ENCODE results near the gene RXRA. TPM values are rescaled to one million over a fixed set of nuclear protein-coding genes. Genes with fewer than 3 reads are reported as not detected.

RXRA gene
- total RNA-seq, 4 donors from 2014 or later = 39.4 to 81.3 (median 67.4) TPM

- Histone ChIP-seq H3K9me3 (no peaks in the 10 kb centered on the region), H3K27ac (no peak overlapping the region), H3K27me3 (no peaks in the 10 kb centered on the region), H3K36me3 (no peaks in the 10 kb centered on the region), H3K4me3 (replicated peaks in 1 of 3) (no peak overlapping the region), H3K4me1 (peaks cover 14 to 17% of the 10 kb centered on the region in 2 donors)
- intact Hi-C loops (cut with DNase I) = loop anchor here (10.0 kb wide), 1 partner anchor 183 kb away; no protein-coding TSS in a partner anchor
- TF ChIP-seq POLR2A (IDR thresholded peaks at IDR 0.05) = no peak
- TF ChIP-seq CTCF (IDR thresholded peaks at IDR 0.05) = no peak
- 94 to 95% methylated on average over 2 of the region's 2 CpGs for WGBS, 2 donors
- DNase-seq = no peak
Measured at GRCh38 chr9:134451700-134452458, 125.6 kb downstream of the RXRA start.

- no peak for TF ChIP-seq CTCF (IDR thresholded peaks at IDR 0.05)
- 93 to 96% methylated on average over 4 of the region's 4 CpGs for WGBS, 2 donors
- intact Hi-C loops (cut with DNase I) = loop anchor here (10.0 kb wide), 1 partner anchor 182 kb away; no protein-coding TSS in a partner anchor
Measured at GRCh38 chr9:134452728-134453127, 126.5 kb downstream of the RXRA start.

GRCh38 chr9:134453776-134454475 is 127.7 kb downstream of the RXRA start:
- no peak for DNase-seq
- H3K4me1 ChIP-seq = peaks cover 18 to 30% of the 10 kb centered on the region in 2 donors
- 87 to 89% methylated on average over 13 to 23 of the region's 23 CpGs for WGBS, 2 donors
- H3K36me3 ChIP-seq = no peaks in the 10 kb centered on the region
- no peak overlapping the region for H3K4me3 ChIP-seq (replicated peaks in 1 of 3)
- H3K27ac ChIP-seq = no peak overlapping the region
- no peaks in the 10 kb centered on the region for H3K9me3 ChIP-seq
- TF ChIP-seq POLR2A (IDR thresholded peaks at IDR 0.05) (no peak), CTCF (IDR thresholded peaks at IDR 0.05) (no peak)
- H3K27me3 ChIP-seq = no peaks in the 10 kb centered on the region
- intact Hi-C loops (cut with DNase I) = loop anchor here (10.0 kb wide), 1 partner anchor 181 kb away; no protein-coding TSS in a partner anchor

More at GRCh38 chr9:134452728-134453127, 126.5 kb downstream of the RXRA start:
- no peaks in the 10 kb centered on the region for H3K9me3 ChIP-seq
- DNase-seq = no peak
- no peaks in the 10 kb centered on the region for H3K36me3 ChIP-seq
- no peak overlapping the region for H3K4me3 ChIP-seq (replicated peaks in 1 of 3)
- H3K27me3 ChIP-seq = no peaks in the 10 kb centered on the region
- H3K4me1 ChIP-seq = peaks cover 18 to 25% of the 10 kb centered on the region in 2 donors
- H3K27ac ChIP-seq = no peak overlapping the region

GRCh38 chr9:134454476-134454857 is 128.2 kb downstream of the RXRA start:
- 86 to 92% methylated on average over 5 of the region's 5 CpGs for WGBS, 2 donors
- Histone ChIP-seq H3K9me3 (no peaks in the 10 kb centered on the region), H3K36me3 (no peaks in the 10 kb centered on the region), H3K4me3 (replicated peaks in 1 of 3) (no peak overlapping the region), H3K4me1 (peaks cover 18 to 30% of the 10 kb centered on the region in 2 donors), H3K27ac (no peak overlapping the region), H3K27me3 (no peaks in the 10 kb centered on the region)
- intact Hi-C loops (cut with DNase I) = loop anchor here (10.0 kb wide), 1 partner anchor 180 kb away; no protein-coding TSS in a partner anchor
- DNase-seq = no peak
- TF ChIP-seq POLR2A (IDR thresholded peaks at IDR 0.05) (no peak), CTCF (IDR thresholded peaks at IDR 0.05) (no peak)

Data from thyroid gland (tissue), 4 donors.